PC-9 (cell line): ENCODE data around the gene GPR157. TPM values are rescaled to one million over a fixed set of nuclear protein-coding genes. Genes with fewer than 3 reads are reported as not detected.
"Not testable (repeated sequence)": the region's sequence is repeated elsewhere in the genome, so short reads cannot be mapped to it uniquely, and the experiment has no call there.

Experiments used
- BruUV-seq: library from RNA; stranded (reverse); fragments of 400-500 nt; replicated peaks from 2 replicates; lab custom pipeline; 2021; lab: Mats Ljungman, UMichigan
- CTCF ChIA-PET: fragments of 300-600 bp; sonication (Branson Sonifier 250); formaldehyde crosslinking; loops from one replicate; lab custom pipeline; 2022; ENCODE audit warnings: antibody characterized with exemption; lab: Charles Lee
- POLR2A ChIA-PET: fragments of 300-600 bp; sonication (Branson Sonifier 250); formaldehyde crosslinking; loops from one replicate; lab custom pipeline; 2022; ENCODE audit warnings: antibody characterized with exemption; ENCODE audit not compliant: unreplicated experiment; lab: Charles Lee
- DNase-seq, 2 experiments: peaks; one replicate each; pipeline versions ENCODE4 v3.0.0 to v3.0.0-alpha.2; 2015 to 2022; ENCODE audit warnings: mixed read lengths in 1 of 2
- H2AFZ ChIP-seq: fragments of 200-600 bp; sonication (generic); 2 replicates; pipeline ENCODE4 v1.8.1; 2017; ENCODE audit warnings: antibody characterized with exemption
- H3F3A ChIP-seq: fragments of 200-600 bp; sonication (generic); 2 replicates; pipeline ENCODE4 v1.8.1; 2017; ENCODE audit warnings: antibody characterized with exemption, mild to moderate bottlenecking, low read depth; ENCODE audit not compliant: insufficient read depth
- H3K27ac ChIP-seq: fragments of 200-600 bp; sonication (generic); 2 replicates; pipeline ENCODE4 v1.6.1; 2016; ENCODE audit warnings: mixed run types
- H3K27me3 ChIP-seq: fragments of 200-600 bp; sonication (generic); 2 replicates; pipeline ENCODE4 v1.6.1; 2016; ENCODE audit warnings: low read depth, mixed run types; ENCODE audit not compliant: insufficient read depth
- H3K36me3 ChIP-seq: fragments of 200-600 bp; sonication (generic); 2 replicates; pipeline ENCODE4 v1.6.1; 2016; ENCODE audit warnings: low read depth, mixed run types
- H3K4me1 ChIP-seq: fragments of 200-600 bp; sonication (generic); replicated peaks from 2 replicates; pipeline ENCODE4 v1.6.1; 2016; ENCODE audit warnings: mixed run types; ENCODE audit not compliant: insufficient read depth
- H3K4me2 ChIP-seq: fragments of 200-600 bp; sonication (generic); 2 replicates; pipeline ENCODE4 v1.6.1; 2017; ENCODE audit warnings: mixed run types
- H3K4me3 ChIP-seq: fragments of 200-600 bp; sonication (generic); 2 replicates; pipeline ENCODE4 v1.6.1; 2016; ENCODE audit warnings: mixed run types
- H3K79me2 ChIP-seq: fragments of 200-600 bp; sonication (generic); 2 replicates; pipeline ENCODE4 v1.6.1; 2017; ENCODE audit warnings: low read depth, mixed run types
- H3K9me2 ChIP-seq: fragments of 200-600 bp; sonication (generic); 2 replicates; pipeline ENCODE4 v1.8.1; 2017; ENCODE audit warnings: mild to moderate bottlenecking; ENCODE audit not compliant: insufficient read depth
- H3K9me3 ChIP-seq: fragments of 200-600 bp; sonication (generic); 2 replicates; pipeline ENCODE4 v1.8.1; 2016; ENCODE audit warnings: low read depth; ENCODE audit not compliant: insufficient read depth
- H4K20me1 ChIP-seq: fragments of 200-600 bp; sonication (generic); 2 replicates; pipeline ENCODE4 v1.8.1; 2017; ENCODE audit not compliant: insufficient read depth
- EZH2 ChIP-seq: fragments of 200-600 bp; sonication (generic); IDR thresholded peaks from 2 replicates; pipeline ENCODE4 v1.8.0; 2017; ENCODE audit warnings: antibody characterized with exemption, low read depth
- intact Hi-C: fragments of 100-400 bp; cut with micrococcal nuclease; formaldehyde crosslinking; loops from one replicate; pipeline ENCODE4 v1.10.0; 2022; ENCODE audit not compliant: unreplicated experiment
- total RNA-seq: library from RNA; stranded (reverse); gene quantifications from 2 replicates; pipeline ENCODE4 v1.2.3, GENCODE V29; 2021
- TF ChIP-seq, protein P1 (sequence below): fragments of 200-600 bp; sonication (generic); conservative IDR thresholded peaks from 2 replicates; pipeline ENCODE4 v1.6.1; 2017; ENCODE audit warnings: mixed run types, antibody characterized with exemption, mild to moderate bottlenecking, moderate library complexity

Gene GPR157
- total RNA-seq, 1 experiment from 2014 or later = 9.0 TPM

DNA sequence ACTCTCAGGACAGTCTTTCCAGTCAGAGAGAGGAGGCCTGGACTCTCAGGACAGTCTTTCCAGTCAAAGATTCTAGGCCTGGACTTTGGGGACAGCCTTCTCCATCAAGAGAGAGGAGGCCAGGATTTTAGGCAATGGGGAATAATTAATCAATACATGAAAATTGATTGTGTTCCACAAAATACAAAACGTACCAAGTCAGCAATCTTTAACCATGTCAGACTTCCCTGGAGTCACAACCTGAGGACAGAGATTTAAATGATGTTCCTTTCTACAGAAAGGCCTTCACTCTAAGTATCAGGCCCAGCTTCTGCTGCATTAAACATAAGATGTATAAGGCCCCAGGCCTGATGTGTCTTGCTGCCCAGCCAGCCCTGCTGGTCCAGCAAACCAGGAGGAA is 27.0 kb upstream of the GPR157 start:
- H4K20me1 ChIP-seq = no peaks in the 10 kb centered on the region
- no peaks in the 10 kb centered on the region for H3K36me3 ChIP-seq
- no peak for DNase-seq
- POLR2A ChIA-PET = no interaction called here
- H2AFZ ChIP-seq = no peak overlapping the region
- H3K9me3 ChIP-seq = no peaks in the 10 kb centered on the region
- H3K79me2 ChIP-seq = no peaks in the 10 kb centered on the region
- H3K27ac ChIP-seq = no peak overlapping the region
- no peaks in the 10 kb centered on the region for H3K4me1 ChIP-seq
- no peaks in the 10 kb centered on the region for H3K27me3 ChIP-seq
- TF ChIP-seq, protein P1, sequence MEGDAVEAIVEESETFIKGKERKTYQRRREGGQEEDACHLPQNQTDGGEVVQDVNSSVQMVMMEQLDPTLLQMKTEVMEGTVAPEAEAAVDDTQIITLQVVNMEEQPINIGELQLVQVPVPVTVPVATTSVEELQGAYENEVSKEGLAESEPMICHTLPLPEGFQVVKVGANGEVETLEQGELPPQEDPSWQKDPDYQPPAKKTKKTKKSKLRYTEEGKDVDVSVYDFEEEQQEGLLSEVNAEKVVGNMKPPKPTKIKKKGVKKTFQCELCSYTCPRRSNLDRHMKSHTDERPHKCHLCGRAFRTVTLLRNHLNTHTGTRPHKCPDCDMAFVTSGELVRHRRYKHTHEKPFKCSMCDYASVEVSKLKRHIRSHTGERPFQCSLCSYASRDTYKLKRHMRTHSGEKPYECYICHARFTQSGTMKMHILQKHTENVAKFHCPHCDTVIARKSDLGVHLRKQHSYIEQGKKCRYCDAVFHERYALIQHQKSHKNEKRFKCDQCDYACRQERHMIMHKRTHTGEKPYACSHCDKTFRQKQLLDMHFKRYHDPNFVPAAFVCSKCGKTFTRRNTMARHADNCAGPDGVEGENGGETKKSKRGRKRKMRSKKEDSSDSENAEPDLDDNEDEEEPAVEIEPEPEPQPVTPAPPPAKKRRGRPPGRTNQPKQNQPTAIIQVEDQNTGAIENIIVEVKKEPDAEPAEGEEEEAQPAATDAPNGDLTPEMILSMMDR = no peak
- TF ChIP-seq EZH2 = no peak
- no TSS peak for BruUV-seq
- H3K9me2 ChIP-seq = no peaks in the 10 kb centered on the region
- CTCF ChIA-PET = no interaction called here
- H3K4me3 ChIP-seq = no peak overlapping the region
- H3K4me2 ChIP-seq = no peak overlapping the region
- intact Hi-C loops = no loop called here
- H3F3A ChIP-seq = no peaks in the 10 kb centered on the region

DNA sequence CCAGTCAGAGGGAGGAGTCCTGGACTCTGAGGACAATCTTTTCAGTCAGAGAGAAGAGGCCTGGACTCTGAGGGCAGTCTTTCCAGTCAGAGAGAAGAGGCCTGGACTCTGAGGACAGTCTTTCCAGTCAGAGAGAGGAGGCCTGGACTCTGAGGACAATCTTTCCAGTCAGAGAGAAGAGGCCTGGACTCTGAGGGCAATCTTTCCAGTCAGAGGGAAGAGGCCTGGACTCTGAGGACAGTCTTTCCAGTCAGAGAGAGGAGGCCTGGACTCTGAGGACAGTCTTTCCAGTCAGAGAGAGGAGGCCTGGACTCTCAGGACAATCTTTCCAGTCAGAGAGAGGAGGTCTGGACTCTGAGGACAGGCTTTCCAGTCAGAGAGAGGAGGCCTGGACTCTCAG is 26.5 kb upstream of the GPR157 start:
- H3K4me3 ChIP-seq, H3K9me3 ChIP-seq, intact Hi-C loops, H3F3A ChIP-seq, DNase-seq, H2AFZ ChIP-seq, H3K4me2 ChIP-seq, H3K4me1 ChIP-seq, H3K27me3 ChIP-seq, POLR2A ChIA-PET, H3K27ac ChIP-seq, H4K20me1 ChIP-seq, CTCF ChIA-PET, BruUV-seq, H3K79me2 ChIP-seq, H3K36me3 ChIP-seq, H3K9me2 ChIP-seq: not testable (repeated sequence)

GRCh38 chr1:9153152-9153551 is 24.2 kb upstream of the GPR157 start:
- H3K27ac ChIP-seq = no peak overlapping the region
- intact Hi-C loops = no loop called here

More at GRCh38 chr1:9153152-9153551, 24.2 kb upstream of the GPR157 start:
- Histone ChIP-seq H3F3A (no peaks in the 10 kb centered on the region), H2AFZ (no peak overlapping the region), H3K4me3 (no peak overlapping the region), H3K36me3 (no peaks in the 10 kb centered on the region), H3K9me2 (no peaks in the 10 kb centered on the region), H3K4me1 (no peaks in the 10 kb centered on the region), H3K9me3 (no peaks in the 10 kb centered on the region), H3K79me2 (no peaks in the 10 kb centered on the region), H4K20me1 (no peaks in the 10 kb centered on the region), H3K27me3 (no peaks in the 10 kb centered on the region), H3K4me2 (no peak overlapping the region)
- ChIA-PET CTCF (interaction anchor here (0.6 kb wide), 2 partner anchors 21 to 49 kb away, joined by 4 to 5 read pairs; no protein-coding TSS in a partner anchor), POLR2A (no interaction called here)
- no TSS peak for BruUV-seq
- DNase-seq = no peak
- TF ChIP-seq EZH2 = no peak
- TF ChIP-seq, protein P1 = no peak
